HCT116 (cell line): Measurements from ENCODE around the gene IL1R2.

Source experiments
- EZH2 ChIP-seq: fragments of 200-600 bp; sonication (generic); IDR thresholded peaks from 2 replicates; pipeline ENCODE4 v1.6.1; 2017; ENCODE audit warnings: antibody characterized with exemption, mixed run types
- POLR2A ChIP-seq: IDR thresholded peaks from 2 replicates; pipeline ENCODE4 v1.7.0; 2011; ENCODE audit warnings: borderline replicate concordance; ENCODE audit not compliant: insufficient read depth, insufficient read length; ENCODE audit errors: extremely low read depth
- TF ChIP-seq, protein P1 (sequence below), 3 experiments: fragments of 200-600 bp in 1 of 3; sonication (generic) in 1 of 3; IDR thresholded peaks in 2 of 3; conservative IDR thresholded peaks in 1 of 3; 2 replicates each; pipeline ENCODE4 v1.5.1; 2012 to 2017; ENCODE audit warnings: low read depth in 2 of 3, low read length in 2 of 3, antibody characterized with exemption in 1 of 3, borderline replicate concordance in 1 of 3, control low read depth in 1 of 3, mild to moderate bottlenecking in 1 of 3, mixed read lengths in 1 of 3, mixed run types in 1 of 3, moderate library complexity in 1 of 3; ENCODE audit not compliant: insufficient read depth in 1 of 3
- TF ChIP-seq, protein P2 (sequence below): IDR thresholded peaks from 2 replicates; pipeline ENCODE4 v1.6.1; 2012

DNA sequence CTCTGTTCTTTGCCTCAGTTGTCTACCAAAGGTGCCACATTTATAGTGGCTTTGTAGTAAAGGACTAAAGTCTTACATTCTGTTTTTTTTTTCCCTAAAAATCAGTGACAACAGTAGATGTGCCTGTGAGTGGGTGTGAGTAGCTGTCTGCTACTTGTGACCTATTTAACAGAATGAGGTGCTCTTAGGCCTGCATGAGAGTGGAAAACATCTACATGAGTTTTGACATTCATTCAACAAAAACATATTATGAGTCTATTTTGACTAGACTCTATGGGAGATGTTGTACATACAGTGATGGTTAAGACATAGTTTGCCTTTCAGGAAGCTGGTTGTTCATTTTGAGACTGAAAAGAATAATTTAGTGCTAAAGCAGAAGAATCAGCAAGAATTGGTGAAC, 36.7 kb downstream of the IL1R2 start:
- TF ChIP-seq, protein P1, sequence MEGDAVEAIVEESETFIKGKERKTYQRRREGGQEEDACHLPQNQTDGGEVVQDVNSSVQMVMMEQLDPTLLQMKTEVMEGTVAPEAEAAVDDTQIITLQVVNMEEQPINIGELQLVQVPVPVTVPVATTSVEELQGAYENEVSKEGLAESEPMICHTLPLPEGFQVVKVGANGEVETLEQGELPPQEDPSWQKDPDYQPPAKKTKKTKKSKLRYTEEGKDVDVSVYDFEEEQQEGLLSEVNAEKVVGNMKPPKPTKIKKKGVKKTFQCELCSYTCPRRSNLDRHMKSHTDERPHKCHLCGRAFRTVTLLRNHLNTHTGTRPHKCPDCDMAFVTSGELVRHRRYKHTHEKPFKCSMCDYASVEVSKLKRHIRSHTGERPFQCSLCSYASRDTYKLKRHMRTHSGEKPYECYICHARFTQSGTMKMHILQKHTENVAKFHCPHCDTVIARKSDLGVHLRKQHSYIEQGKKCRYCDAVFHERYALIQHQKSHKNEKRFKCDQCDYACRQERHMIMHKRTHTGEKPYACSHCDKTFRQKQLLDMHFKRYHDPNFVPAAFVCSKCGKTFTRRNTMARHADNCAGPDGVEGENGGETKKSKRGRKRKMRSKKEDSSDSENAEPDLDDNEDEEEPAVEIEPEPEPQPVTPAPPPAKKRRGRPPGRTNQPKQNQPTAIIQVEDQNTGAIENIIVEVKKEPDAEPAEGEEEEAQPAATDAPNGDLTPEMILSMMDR (IDR thresholded peaks at IDR 0.05 in 2 of 3, conservative IDR thresholded peaks at IDR 0.05 in 1 of 3; ENCODE audit: borderline replicate concordance in 1 of 3, insufficient read depth in 1 of 3, low read depth in 2 of 3, low read length in 2 of 3) = no peak
- no peak for TF ChIP-seq EZH2
- no peak for TF ChIP-seq POLR2A
- TF ChIP-seq, protein P2, sequence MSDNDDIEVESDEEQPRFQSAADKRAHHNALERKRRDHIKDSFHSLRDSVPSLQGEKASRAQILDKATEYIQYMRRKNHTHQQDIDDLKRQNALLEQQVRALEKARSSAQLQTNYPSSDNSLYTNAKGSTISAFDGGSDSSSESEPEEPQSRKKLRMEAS = no peak
